Adipocyte (in vitro differentiated cells): ENCODE results near the gene LDLRAD2.
"Not testable (repeated sequence)": the region's sequence is repeated elsewhere in the genome, so short reads cannot be mapped to it uniquely, and the experiment has no call there.

Experiments
- DNase-seq: peaks from one replicate; pipeline ENCODE4 v3.0.0-alpha.2; 2015; ENCODE audit warnings: low read depth
- H3K27me3 ChIP-seq: replicated peaks from 2 replicates; pipeline ENCODE4 v1.7.0; 2013; ENCODE audit warnings: mild to moderate bottlenecking, low read length, moderate library complexity; ENCODE audit not compliant: control insufficient read depth, insufficient read depth
- H3K36me3 ChIP-seq: 2 replicates; pipeline ENCODE4 v1.7.0; 2013; ENCODE audit warnings: low read length, mild to moderate bottlenecking, moderate library complexity; ENCODE audit not compliant: control insufficient read depth, insufficient read depth, severe bottlenecking
- H3K4me1 ChIP-seq: 2 replicates; pipeline ENCODE4 v1.7.0; 2013; ENCODE audit warnings: mild to moderate bottlenecking, low read length, moderate library complexity; ENCODE audit not compliant: control insufficient read depth, insufficient read depth
- H3K4me3 ChIP-seq: 2 replicates; pipeline ENCODE4 v1.7.0; 2013; ENCODE audit warnings: mild to moderate bottlenecking, low read length, moderate library complexity
- H3K9ac ChIP-seq: 2 replicates; pipeline ENCODE4 v1.7.0; 2013; ENCODE audit warnings: mild to moderate bottlenecking, low read length, moderate library complexity
- H3K9me3 ChIP-seq: 2 replicates; pipeline ENCODE4 v1.7.0; 2013; ENCODE audit warnings: mild to moderate bottlenecking, low read length, moderate library complexity; ENCODE audit not compliant: control insufficient read depth

LDLRAD2 gene

DNA sequence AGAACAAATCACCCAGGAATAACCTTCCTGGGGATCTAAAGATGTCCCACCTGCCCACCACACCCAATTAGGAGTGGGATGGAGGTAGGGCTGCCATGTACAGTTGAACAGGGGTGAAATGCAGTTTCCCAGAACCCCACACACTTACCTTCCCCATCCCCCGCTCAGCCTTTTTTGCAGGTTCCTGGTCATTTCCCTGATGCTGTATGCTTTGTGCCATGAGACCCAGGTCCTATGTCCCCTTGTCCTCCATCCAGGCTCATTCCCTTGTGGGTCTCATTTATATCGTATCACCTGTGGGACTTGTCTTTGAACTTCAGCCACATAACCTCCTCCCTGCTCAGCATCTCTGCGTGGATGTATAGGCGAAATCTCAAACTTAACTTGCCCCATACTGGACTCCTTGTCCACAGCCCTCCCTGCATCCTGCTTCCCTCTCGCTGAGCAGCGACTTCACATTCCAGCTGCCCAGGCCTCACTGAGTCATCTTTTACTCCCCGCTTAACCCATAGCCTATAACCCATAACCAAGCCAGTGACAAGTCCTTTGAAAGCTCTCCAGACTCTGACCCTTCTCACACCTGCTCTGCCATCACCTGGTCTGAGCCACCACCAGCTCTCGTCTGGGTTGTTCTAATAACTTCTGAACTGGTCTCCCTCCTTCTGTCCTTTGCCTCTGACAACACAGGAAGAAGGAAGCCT lies 4.7 kb downstream of the LDLRAD2 start:
- Histone ChIP-seq H3K4me1 (peaks cover 26% of the 10 kb centered on the region), H3K27me3 (no peaks in the 10 kb centered on the region), H3K9ac (no peak overlapping the region), H3K4me3 (no peak overlapping the region), H3K36me3 (peaks cover 24% of the 10 kb centered on the region), H3K9me3 (no peaks in the 10 kb centered on the region)
- DNase-seq = peak; percentile 67

DNA sequence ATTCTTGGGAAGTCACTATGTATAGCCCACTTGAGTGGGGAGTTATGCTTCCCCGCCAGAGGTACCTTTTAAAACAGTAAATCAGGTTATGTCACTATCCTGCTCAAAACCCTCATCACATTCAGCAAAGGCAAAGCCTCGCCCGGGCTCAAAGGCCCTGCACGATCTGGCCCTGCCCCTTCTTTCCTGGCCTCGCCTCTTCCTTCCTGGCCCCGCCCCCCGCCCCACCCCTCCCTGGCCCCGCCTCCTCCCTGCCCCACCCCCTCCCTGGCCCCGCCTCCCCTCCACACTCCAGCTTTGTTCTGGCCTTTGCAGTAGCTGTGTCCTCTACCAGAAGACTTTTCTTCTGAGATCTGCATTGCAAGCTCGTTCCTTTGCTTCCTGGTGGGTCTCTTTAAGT lies 6.6 kb downstream of the LDLRAD2 start:
- Histone ChIP-seq H3K27me3 (no peaks in the 10 kb centered on the region), H3K4me3 (no peak overlapping the region), H3K9me3 (no peaks in the 10 kb centered on the region), H3K36me3 (peaks cover 42% of the 10 kb centered on the region), H3K9ac (no peak overlapping the region), H3K4me1 (peaks cover 16% of the 10 kb centered on the region)
- DNase-seq = peak; percentile 51

DNA sequence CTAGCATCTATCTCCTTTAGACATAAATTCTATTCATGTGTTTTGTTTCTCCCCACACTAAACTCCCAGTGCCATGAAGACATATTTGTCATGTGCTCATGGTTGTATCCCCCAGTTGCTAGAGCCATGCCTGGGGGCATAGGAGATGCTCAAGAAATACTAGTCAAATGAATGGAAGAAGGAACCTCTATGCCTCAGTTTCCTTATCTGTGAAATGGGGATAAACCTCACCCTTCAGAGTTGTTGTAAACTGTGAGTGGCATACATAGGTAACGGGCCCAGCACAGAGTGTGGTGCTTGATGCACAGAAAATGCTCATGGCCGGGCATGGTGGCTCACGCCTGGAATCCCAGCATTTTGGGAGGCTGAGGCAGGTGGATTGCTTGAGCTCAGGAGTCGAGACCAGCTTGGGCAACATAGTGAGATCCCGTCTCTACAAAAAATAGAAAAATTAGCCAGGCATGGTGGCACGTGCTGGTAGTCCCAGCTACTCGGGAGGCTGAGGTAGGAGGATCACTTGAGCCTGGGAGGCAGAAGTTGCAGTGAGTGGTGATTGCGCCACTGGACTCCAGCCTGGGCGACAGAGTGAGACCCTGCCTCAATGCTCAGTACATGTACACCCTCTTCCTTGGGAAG lies 8.7 kb downstream of the LDLRAD2 start:
- H3K36me3 ChIP-seq = peaks cover 62% of the 10 kb centered on the region
- H3K9ac ChIP-seq = no peak overlapping the region
- H3K4me1 ChIP-seq = peaks cover 16% of the 10 kb centered on the region
- no peak overlapping the region for H3K4me3 ChIP-seq
- no peaks in the 10 kb centered on the region for H3K27me3 ChIP-seq
- no peak for DNase-seq
- no peaks in the 10 kb centered on the region for H3K9me3 ChIP-seq

DNA sequence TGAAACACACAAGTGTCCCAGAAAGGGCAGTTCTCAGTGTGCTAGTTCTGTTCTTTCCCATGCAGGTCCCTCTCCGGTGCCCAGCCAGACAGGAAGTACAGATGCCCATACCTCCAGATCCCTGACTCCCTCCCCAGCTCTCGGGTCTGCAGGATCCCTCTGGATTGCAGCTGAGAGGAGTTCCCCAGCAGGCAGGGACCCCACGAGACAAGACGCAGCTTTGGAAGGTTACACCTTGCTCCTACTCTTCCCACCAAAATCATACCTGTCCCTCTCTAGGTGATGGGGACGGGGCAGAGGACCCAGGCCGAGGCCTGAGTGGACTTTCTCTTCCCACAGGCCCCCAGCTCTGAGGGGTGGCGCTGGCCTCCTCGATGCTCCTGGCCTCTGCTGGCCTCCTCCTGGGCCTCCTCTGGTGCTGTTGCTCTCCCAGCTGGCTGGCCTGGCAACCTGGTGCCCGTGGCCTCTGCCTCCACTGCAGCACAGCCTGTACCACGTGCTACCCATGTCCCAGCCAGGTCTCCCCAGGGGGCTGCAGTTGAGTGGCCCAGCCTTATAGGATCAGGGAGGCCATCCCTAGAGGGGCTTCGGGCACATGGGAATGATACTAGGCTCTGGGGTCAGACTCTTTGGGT lies 9.4 kb downstream of the LDLRAD2 start:
- DNase-seq = no peak
- Histone ChIP-seq H3K4me1 (peaks cover 10% of the 10 kb centered on the region), H3K9me3 (no peaks in the 10 kb centered on the region), H3K36me3 (peaks cover 69% of the 10 kb centered on the region), H3K9ac (no peak overlapping the region), H3K4me3 (no peak overlapping the region), H3K27me3 (no peaks in the 10 kb centered on the region)

DNA sequence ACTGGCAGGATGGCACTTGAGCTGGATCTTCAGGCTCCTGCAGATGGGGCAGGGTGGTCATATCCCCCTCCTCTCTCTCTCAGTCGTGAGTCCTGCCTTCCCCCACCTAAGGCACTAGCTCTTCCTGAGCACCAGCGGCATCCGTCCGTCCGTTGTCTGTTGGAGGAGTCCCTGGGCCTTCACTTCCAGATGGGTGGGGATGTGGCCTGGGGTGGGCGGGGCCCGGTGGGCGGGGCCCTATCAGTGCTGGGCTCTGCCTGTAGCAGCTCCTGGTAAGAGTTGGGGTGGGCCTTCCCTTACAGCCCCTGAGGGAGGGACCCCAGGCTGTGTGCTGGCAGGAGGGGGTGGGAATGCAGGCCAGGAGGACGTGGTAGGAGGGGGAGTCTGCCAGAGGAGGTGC lies 10.3 kb downstream of the LDLRAD2 start:
- Histone ChIP-seq H3K36me3 (peaks cover 78% of the 10 kb centered on the region), H3K27me3 (no peaks in the 10 kb centered on the region), H3K4me1 (peaks cover 2% of the 10 kb centered on the region), H3K9ac (no peak overlapping the region), H3K4me3 (no peak overlapping the region), H3K9me3 (no peaks in the 10 kb centered on the region)
- DNase-seq = no peak

DNA sequence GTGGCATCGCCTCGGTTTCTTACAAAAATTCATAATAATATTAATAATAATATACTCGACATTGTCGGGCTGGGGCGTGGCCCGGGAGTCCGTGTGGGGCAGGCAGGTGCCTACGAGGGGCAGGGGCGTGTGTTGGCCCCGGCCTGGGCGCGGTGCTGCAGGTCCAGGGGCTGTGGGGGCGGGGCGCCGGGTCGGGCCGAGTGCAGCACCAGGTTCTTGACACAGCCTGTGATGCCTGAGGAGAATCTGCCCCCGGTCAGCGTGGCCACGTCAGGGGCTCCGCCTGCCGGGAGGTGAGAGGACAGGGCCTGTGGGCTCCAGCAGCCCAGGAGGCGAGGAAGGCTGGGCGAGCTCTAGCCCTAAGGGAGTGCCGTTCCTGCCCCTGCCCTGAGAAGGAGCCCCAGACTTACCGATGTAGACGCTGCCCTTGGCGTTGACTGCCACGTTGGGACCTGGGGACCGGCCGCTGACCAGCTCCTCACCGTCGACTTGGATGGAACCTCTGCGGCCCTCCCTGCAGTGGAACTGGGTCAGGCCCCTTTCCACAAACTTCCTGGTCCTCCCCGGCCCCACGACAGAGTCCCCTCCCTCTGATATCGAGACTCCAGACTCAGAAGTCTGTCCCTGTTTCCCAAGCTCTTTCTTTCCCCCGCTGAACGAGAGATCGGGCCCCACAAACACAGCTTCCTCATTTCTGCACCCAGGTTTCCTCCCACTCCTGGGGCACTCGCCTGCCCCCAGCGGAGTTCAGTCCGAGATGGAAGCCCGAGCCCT lies 11.3 kb downstream of the LDLRAD2 start:
- Histone ChIP-seq H3K27me3 (no peaks in the 10 kb centered on the region), H3K36me3 (peaks cover 85% of the 10 kb centered on the region), H3K4me1 (no peaks in the 10 kb centered on the region), H3K4me3 (no peak overlapping the region), H3K9ac (no peak overlapping the region), H3K9me3 (no peaks in the 10 kb centered on the region)
- DNase-seq = no peak

DNA sequence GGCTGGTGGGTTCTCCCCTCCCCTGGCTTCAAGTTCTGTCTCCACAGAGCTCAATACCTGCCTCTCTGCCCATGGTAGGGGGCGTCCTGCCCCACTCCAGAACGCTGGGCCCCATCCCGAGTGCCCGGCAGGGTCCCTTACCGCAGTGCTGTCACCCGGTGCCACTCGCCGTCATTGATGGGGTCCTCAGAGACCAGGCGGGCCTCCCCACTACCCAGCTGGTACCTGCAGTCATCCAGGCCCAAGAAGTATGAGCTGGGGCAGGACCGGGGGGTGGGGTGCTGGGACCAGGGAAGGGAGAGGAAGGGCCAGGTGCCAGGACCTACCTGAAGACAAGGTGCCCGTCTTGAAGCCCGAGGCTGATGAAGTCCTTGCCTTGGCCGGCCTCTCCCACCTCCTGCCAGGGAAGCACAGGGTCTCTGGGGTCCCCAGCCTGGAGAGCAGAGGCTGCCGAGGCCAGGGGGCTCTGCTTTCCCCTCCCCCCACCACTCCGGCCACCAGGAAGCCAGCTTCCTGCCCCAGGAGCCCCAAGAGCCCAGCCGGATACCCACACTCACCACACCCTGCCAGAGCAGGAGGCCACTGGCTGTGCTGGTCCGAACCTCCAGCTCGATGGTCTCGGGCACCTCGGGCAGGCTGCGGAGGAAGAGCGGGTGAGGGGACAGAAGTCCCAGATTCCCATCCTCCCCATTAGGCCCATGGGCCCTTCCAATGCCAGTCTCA lies 12.1 kb downstream of the LDLRAD2 start:
- H3K4me1 ChIP-seq = no peaks in the 10 kb centered on the region
- no peaks in the 10 kb centered on the region for H3K27me3 ChIP-seq
- H3K9me3 ChIP-seq = no peaks in the 10 kb centered on the region
- DNase-seq = no peak
- H3K9ac ChIP-seq = no peak overlapping the region
- H3K36me3 ChIP-seq = peaks cover 92% of the 10 kb centered on the region
- H3K4me3 ChIP-seq = no peak overlapping the region

DNA sequence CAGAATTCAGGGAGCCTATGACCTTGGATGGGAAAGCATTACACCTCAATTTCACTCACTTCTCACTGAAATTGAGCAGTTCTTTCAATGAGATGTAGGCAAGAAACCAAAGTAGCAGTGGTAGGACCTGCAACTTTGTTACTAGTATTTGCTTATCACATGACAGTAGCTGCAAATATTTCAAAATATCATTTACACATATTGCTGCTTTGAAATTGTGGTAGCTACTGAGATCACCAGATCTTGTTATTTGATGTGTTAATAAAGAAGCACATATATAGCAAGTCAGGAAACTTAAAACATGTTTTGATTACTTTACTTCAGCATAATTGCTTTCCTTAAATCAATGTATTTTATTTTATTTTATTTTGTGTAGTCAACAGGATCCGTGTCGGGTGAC lies 12.9 kb downstream of the LDLRAD2 start:
- Histone ChIP-seq H3K36me3 (peaks cover 95% of the 10 kb centered on the region), H3K9me3 (no peaks in the 10 kb centered on the region), H3K27me3 (no peaks in the 10 kb centered on the region), H3K4me3 (no peak overlapping the region), H3K9ac (no peak overlapping the region), H3K4me1 (no peaks in the 10 kb centered on the region)
- no peak for DNase-seq

DNA sequence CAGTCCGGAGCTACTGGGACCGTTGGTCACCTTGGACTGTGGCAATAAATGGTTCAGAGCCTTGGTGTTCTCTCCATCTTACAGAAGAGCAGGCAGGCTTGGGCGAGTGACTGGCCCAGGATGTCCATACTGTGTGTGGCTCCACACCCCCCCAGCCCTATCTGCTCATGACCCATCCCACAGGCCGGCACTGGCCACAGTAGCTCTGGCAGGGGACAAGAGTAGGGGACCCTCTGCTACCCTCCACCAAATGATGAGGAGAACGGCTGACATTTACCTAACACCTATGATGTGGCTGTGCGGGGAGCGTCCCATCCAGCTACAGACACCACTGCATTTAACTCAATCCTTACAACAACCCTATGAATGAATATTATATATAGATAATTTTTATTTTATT lies 13.3 kb downstream of the LDLRAD2 start:
- Histone ChIP-seq H3K9me3 (no peaks in the 10 kb centered on the region), H3K36me3 (peaks cover 98% of the 10 kb centered on the region), H3K4me3 (no peak overlapping the region), H3K27me3 (no peaks in the 10 kb centered on the region), H3K4me1 (no peaks in the 10 kb centered on the region), H3K9ac (no peak overlapping the region)
- DNase-seq = no peak

DNA sequence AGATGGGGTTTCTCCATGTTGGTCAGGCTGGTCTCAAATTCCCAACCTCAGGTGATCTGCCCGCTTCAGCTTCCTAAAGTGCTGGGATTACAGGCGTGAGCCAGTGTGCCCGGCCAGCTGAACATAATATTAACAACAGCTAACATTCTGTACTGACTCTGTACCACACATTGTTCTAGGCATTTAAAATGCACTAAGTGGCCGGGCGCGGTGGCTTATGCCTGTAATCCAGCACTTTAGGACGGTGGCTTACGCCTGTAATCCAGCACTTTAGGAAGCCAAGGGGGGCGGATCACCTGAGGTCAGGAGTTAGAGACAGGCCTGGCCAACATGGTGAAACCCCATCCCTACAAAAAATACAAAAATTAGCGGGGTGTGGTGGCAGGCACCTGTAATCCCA lies 14.6 kb downstream of the LDLRAD2 start:
- not testable (repeated sequence) for H3K9me3 ChIP-seq, H3K4me1 ChIP-seq, H3K27me3 ChIP-seq, H3K9ac ChIP-seq, DNase-seq, H3K4me3 ChIP-seq
- peaks cover 95% of the 10 kb centered on the region for H3K36me3 ChIP-seq
